OCI-LY3 (cell line): Measurements from ENCODE around the gene OR10V1.

Source experiments
- CTCF ChIP-seq: fragments of 200-600, 300-600 bp; sonication (generic); IDR thresholded peaks from 2 replicates; pipeline ENCODE4 v1.5.1; 2014; ENCODE audit warnings: antibody characterized with exemption, low read length, low read depth
- EZH2phosphoT487 ChIP-seq: fragments of 200-600 bp; shearing (Covaris generic); IDR thresholded peaks from 2 replicates; pipeline ENCODE4 v1.6.1; 2018; ENCODE audit warnings: antibody characterized with exemption, mixed run types, low read depth

- TF ChIP-seq CTCF (no peak), EZH2phosphoT487 (no peak)
Observed at GRCh38 chr11:59754859-59755700, 41.4 kb upstream of the OR10V1 start, which contains the start of gene STX3.
